Fibroblast of the aortic adventitia (primary cell): ENCODE measurements around the gene USPL1. TPM values are rescaled to one million over a fixed set of nuclear protein-coding genes. Genes with fewer than 3 reads are reported as not detected.

Source experiments
- DNase-seq: peaks from one replicate; pipeline ENCODE4 v3.0.0-alpha.2; 2010; ENCODE audit warnings: low read depth
- H3K4me3 ChIP-seq: 2 replicates; pipeline ENCODE4 v1.5.1; 2011; ENCODE audit warnings: low read depth, mild to moderate bottlenecking, control low read depth, low read length, moderate library complexity
- CTCF ChIP-seq: IDR thresholded peaks from 2 replicates; pipeline ENCODE4 v1.5.1; 2011; ENCODE audit warnings: mild to moderate bottlenecking, low read length, control low read depth, inconsistent platforms; ENCODE audit not compliant: insufficient read depth
- total RNA-seq: library from RNA; depleted of rRNA; stranded (reverse); fragments of >200 nt; gene quantifications from 2 replicates; pipeline ENCODE4 v1.2.3, GENCODE V29; 2012; ENCODE audit warnings: low replicate concordance

The USPL1 gene
- total RNA-seq, 1 donor = 20.3 TPM

GRCh38 chr13:30685987-30686386 lies 68.3 kb downstream of the USPL1 start:
- TF ChIP-seq CTCF = no peak
- H3K4me3 ChIP-seq = no peak overlapping the region
- DNase-seq = no peak

- no peak overlapping the region for H3K4me3 ChIP-seq
- TF ChIP-seq CTCF = no peak
- no peak for DNase-seq
Measured at GRCh38 chr13:30687601-30688000, 69.9 kb downstream of the USPL1 start.

- no peak for TF ChIP-seq CTCF
- no peak for DNase-seq
- peak overlapping the region; percentile 68 for H3K4me3 ChIP-seq
Measured at GRCh38 chr13:30689752-30690151, 72.0 kb downstream of the USPL1 start.

GRCh38 chr13:30690282-30691188 lies 72.8 kb downstream of the USPL1 start:
- peak overlapping the region; percentile 68 for H3K4me3 ChIP-seq
- peak; percentile 98 for DNase-seq
- TF ChIP-seq CTCF = no peak

GRCh38 chr13:30692113-30692512 lies 74.4 kb downstream of the USPL1 start:
- H3K4me3 ChIP-seq = no peak overlapping the region
- no peak for DNase-seq
- TF ChIP-seq CTCF = no peak

GRCh38 chr13:30696278-30697176 lies 78.8 kb downstream of the USPL1 start:
- TF ChIP-seq CTCF = no peak
- DNase-seq = no peak
- H3K4me3 ChIP-seq = no peak overlapping the region
